Anterior cingulate cortex (tissue), 58 donors: Measurements from ENCODE around the gene DLGAP5.

Experiments used
- DNase-seq, 58 donors: peaks; one replicate each; lab custom pipeline; 2025; lab: John Stamatoyannopoulos, UW

Gene DLGAP5

GRCh38 chr14:55191203-55192053 is at the start of gene DLGAP5:
Gene DLGAP5 (minus strand): TSS chr14:55191585. CDS start chr14:55189179, 2,406 bp downstream.
- peak; percentile 27 to 96 (median 88) for DNase-seq

GRCh38 chr14:55240526-55241178 is 49.3 kb upstream of the DLGAP5 start:
- peak in 3 of 58 donors; percentile 2 to 7 (median 2) for DNase-seq

- DNase-seq: no peak
Observed at GRCh38 chr14:55239320-55239719, 47.9 kb upstream of the DLGAP5 start.

- no peak for DNase-seq
Observed at GRCh38 chr14:55238019-55238680, 46.8 kb upstream of the DLGAP5 start.

GRCh38 chr14:55233591-55233990 is 42.2 kb upstream of the DLGAP5 start:
- no peak for DNase-seq

- DNase-seq: no peak
Observed at GRCh38 chr14:55228261-55228660, 36.9 kb upstream of the DLGAP5 start.

GRCh38 chr14:55223364-55223763 is 32.0 kb upstream of the DLGAP5 start:
- DNase-seq: no peak

GRCh38 chr14:55221968-55222367 is 30.6 kb upstream of the DLGAP5 start:
- DNase-seq: no peak

GRCh38 chr14:55221186-55221585 is 29.8 kb upstream of the DLGAP5 start:
- DNase-seq: no peak

- DNase-seq: no peak
Observed at GRCh38 chr14:55220230-55220629, 28.8 kb upstream of the DLGAP5 start.

- no peak for DNase-seq
Observed at GRCh38 chr14:55212634-55213033, 21.2 kb upstream of the DLGAP5 start.

- no peak for DNase-seq
Observed at GRCh38 chr14:55207832-55208231, 16.4 kb upstream of the DLGAP5 start.

GRCh38 chr14:55206175-55206693 is 14.8 kb upstream of the DLGAP5 start:
- DNase-seq: no peak

- no peak for DNase-seq
Observed at GRCh38 chr14:55201219-55202101, 10.1 kb upstream of the DLGAP5 start.

GRCh38 chr14:55200651-55201050 is 9.3 kb upstream of the DLGAP5 start:
- no peak for DNase-seq

- DNase-seq: no peak
Observed at GRCh38 chr14:55198749-55199148, 7.4 kb upstream of the DLGAP5 start.

- no peak for DNase-seq
Observed at GRCh38 chr14:55194656-55195355, 3.4 kb upstream of the DLGAP5 start.

GRCh38 chr14:55192054-55192621 is 753 bp upstream of the DLGAP5 start:
- DNase-seq: no peak

GRCh38 chr14:55190906-55191202 is 531 bp downstream of the DLGAP5 start:
- no peak for DNase-seq
